Ovary (tissue), 3 donors: ENCODE measurements around the gene PIGH.

Experiments
- EP300 ChIP-seq: sonication (generic); formaldehyde crosslinking; IDR thresholded peaks from one replicate; pipeline ENCODE4 v1.6.1; 2017; ENCODE audit warnings: antibody characterized with exemption
- POLR2A ChIP-seq: fragments of 450-650 bp; IDR thresholded peaks from one replicate; pipeline ENCODE4 v1.6.1; 2017; ENCODE audit warnings: antibody characterized with exemption, mild to moderate bottlenecking, moderate library complexity
- TF ChIP-seq, protein P1 (sequence below), 3 donors: fragments of 450-650 bp in 2 of 3; fragments of 200-600 bp in 1 of 3; IDR thresholded peaks; one replicate each; pipeline versions ENCODE4 v1.5.1 to v1.8.0; 2016 to 2022; ENCODE audit warnings: antibody characterized with exemption in 3 of 3, mild to moderate bottlenecking in 1 of 3
- donor health status: DM: no; HTN: no; CAD: no.

DNA sequence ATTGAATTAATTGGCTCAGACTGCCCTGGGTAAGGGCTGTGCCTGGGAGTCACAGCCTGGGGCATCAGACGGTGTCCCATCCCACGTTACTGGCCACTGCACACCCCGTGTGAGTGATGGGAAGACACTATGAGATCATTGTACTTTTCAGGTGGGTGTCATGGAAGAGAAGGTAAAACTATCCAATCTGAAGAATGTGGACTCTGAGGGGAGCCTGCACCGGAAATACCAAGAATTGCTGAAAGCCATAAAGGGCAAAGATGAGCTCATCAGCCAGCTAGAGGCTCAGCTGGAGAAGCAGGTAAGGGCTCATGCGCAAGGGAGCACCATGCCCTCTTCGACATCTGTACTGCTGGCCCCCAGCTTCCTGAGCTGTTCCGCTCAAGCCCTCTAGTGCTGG lies 43.0 kb downstream of the PIGH start:
- TF ChIP-seq, protein P1, sequence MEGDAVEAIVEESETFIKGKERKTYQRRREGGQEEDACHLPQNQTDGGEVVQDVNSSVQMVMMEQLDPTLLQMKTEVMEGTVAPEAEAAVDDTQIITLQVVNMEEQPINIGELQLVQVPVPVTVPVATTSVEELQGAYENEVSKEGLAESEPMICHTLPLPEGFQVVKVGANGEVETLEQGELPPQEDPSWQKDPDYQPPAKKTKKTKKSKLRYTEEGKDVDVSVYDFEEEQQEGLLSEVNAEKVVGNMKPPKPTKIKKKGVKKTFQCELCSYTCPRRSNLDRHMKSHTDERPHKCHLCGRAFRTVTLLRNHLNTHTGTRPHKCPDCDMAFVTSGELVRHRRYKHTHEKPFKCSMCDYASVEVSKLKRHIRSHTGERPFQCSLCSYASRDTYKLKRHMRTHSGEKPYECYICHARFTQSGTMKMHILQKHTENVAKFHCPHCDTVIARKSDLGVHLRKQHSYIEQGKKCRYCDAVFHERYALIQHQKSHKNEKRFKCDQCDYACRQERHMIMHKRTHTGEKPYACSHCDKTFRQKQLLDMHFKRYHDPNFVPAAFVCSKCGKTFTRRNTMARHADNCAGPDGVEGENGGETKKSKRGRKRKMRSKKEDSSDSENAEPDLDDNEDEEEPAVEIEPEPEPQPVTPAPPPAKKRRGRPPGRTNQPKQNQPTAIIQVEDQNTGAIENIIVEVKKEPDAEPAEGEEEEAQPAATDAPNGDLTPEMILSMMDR (IDR thresholded peaks at IDR 0.05): no peak
- TF ChIP-seq POLR2A (no peak), EP300 (no peak)
